Esophagus squamous epithelium (tissue), 5 donors: ENCODE measurements around the gene IFIH1. TPM values are rescaled to one million over a fixed set of nuclear protein-coding genes. Genes with fewer than 3 reads are reported as not detected.

ENCODE experiments used
- DNase-seq: peaks from one replicate; lab custom pipeline; 2025; lab: John Stamatoyannopoulos, UW
- H3K27ac ChIP-seq, 4 donors: fragments of 200-600 bp; sonication (generic); one replicate each; pipeline ENCODE4 v1.5.1; 2016 to 2019; ENCODE audit warnings: mild to moderate bottlenecking in 1 of 4
- H3K27me3 ChIP-seq, 4 donors: fragments of 200-600 bp; sonication (generic); 1 replicate in 3 of 4; 2 replicates in 1 of 4; pipeline versions ENCODE4 v1.5.1 to v1.6.0; 2017 to 2021; ENCODE audit warnings: antibody characterized with exemption in 1 of 4
- H3K36me3 ChIP-seq, 3 donors: fragments of 200-600 bp; sonication (generic); one replicate each; pipeline ENCODE4 v1.5.1; 2016 to 2019
- H3K4me1 ChIP-seq, 3 donors: fragments of 200-600 bp; sonication (generic); one replicate each; pipeline ENCODE4 v1.5.1; 2017 to 2019
- H3K4me3 ChIP-seq, 4 donors: fragments of 200-600 bp; sonication (generic); 1 replicate in 3 of 4; 2 replicates in 1 of 4; pipeline ENCODE4 v1.5.1; 2016 to 2019; ENCODE audit warnings: mild to moderate bottlenecking in 2 of 4, moderate library complexity in 1 of 4
- H3K9me3 ChIP-seq, 3 donors: fragments of 200-600 bp; sonication (generic); one replicate each; pipeline ENCODE4 v1.5.1; 2016 to 2019
- CTCF ChIP-seq, 6 experiments: fragments of 450-650 bp in 4 of 6; fragments of 200-600 bp in 2 of 6; sonication (generic) in 2 of 6; IDR thresholded peaks; one replicate each; pipeline ENCODE4 v1.5.1; 2016 to 2019; ENCODE audit warnings: antibody characterized with exemption in 6 of 6, mild to moderate bottlenecking in 4 of 6, moderate library complexity in 4 of 6
- POLR2A ChIP-seq, 4 donors: fragments of 450-650 bp; IDR thresholded peaks; one replicate each; pipeline ENCODE4 v1.6.1; 2017; ENCODE audit warnings: antibody characterized with exemption in 4 of 4, mild to moderate bottlenecking in 4 of 4, moderate library complexity in 3 of 4
- WGBS, 2 donors: methylation state at CpG; one replicate each; pipeline ENCODE4 v1.1.5; 2018; 5-methylcytosine and 5-hydroxymethylcytosine counted together
- intact Hi-C: fragments of 100-400 bp; cut with DNase I; formaldehyde crosslinking; loops from one replicate; pipeline ENCODE4 v1.15.0; 2022
- total RNA-seq, 4 donors: library from RNA; depleted of rRNA; stranded (reverse); fragments of >200 nt; gene quantifications; one replicate each; pipeline ENCODE4 v1.1.0, GENCODE V29; 2016
- donor health status: DM: yes; HTN: yes; CAD: no.

Gene IFIH1
- total RNA-seq, 4 donors from 2014 or later: 8.2 to 17.4 (median 10.8) TPM

GRCh38 chr2:162256591-162256991 is 61.9 kb downstream of the IFIH1 start:
- Histone ChIP-seq H3K4me1 (peaks cover 0 to 10% (median 4%) of the 10 kb centered on the region in 3 donors), H3K4me3 (no peak overlapping the region), H3K27ac (no peak overlapping the region), H3K9me3 (no peaks in the 10 kb centered on the region), H3K36me3 (no peaks in the 10 kb centered on the region), H3K27me3 (no peaks in the 10 kb centered on the region)
- no peak for TF ChIP-seq POLR2A (IDR thresholded peaks at IDR 0.05)
- TF ChIP-seq CTCF (IDR thresholded peaks at IDR 0.05): no peak
- intact Hi-C loops: no loop called here
- 66 to 68% methylated on average over 2 of the region's 2 CpGs for WGBS, 2 donors
- DNase-seq: no peak

- no peak for DNase-seq
- no peaks in the 10 kb centered on the region for H3K4me1 ChIP-seq
- no peaks in the 10 kb centered on the region for H3K36me3 ChIP-seq
- intact Hi-C loops: no loop called here
- no peak overlapping the region for H3K27ac ChIP-seq
- H3K4me3 ChIP-seq: no peak overlapping the region
- TF ChIP-seq POLR2A (IDR thresholded peaks at IDR 0.05): no peak
- no peak for TF ChIP-seq CTCF (IDR thresholded peaks at IDR 0.05)
- 59 to 82% methylated on average over 2 of the region's 2 CpGs for WGBS, 2 donors
- H3K27me3 ChIP-seq: no peaks in the 10 kb centered on the region
- H3K9me3 ChIP-seq: no peaks in the 10 kb centered on the region
These were observed 64.1 kb downstream of the IFIH1 start for GRCh38 chr2:162254236-162254871.

- Histone ChIP-seq H3K36me3 (no peaks in the 10 kb centered on the region), H3K9me3 (no peaks in the 10 kb centered on the region), H3K27ac (no peak overlapping the region), H3K27me3 (no peaks in the 10 kb centered on the region), H3K4me1 (no peaks in the 10 kb centered on the region), H3K4me3 (no peak overlapping the region)
- intact Hi-C loops: no loop called here
- whole genome bisulfite sequencing, 2 donors: 88 to 100% methylated on average over 3 of the region's 3 CpGs
- DNase-seq: no peak
- TF ChIP-seq POLR2A (IDR thresholded peaks at IDR 0.05) (no peak), CTCF (IDR thresholded peaks at IDR 0.05) (no peak)
These were observed 65.0 kb downstream of the IFIH1 start for GRCh38 chr2:162253435-162253834.

- no peaks in the 10 kb centered on the region for H3K27me3 ChIP-seq
- TF ChIP-seq CTCF (IDR thresholded peaks at IDR 0.05) (no peak), POLR2A (IDR thresholded peaks at IDR 0.05) (no peak)
- intact Hi-C loops: no loop called here
- H3K9me3 ChIP-seq: no peaks in the 10 kb centered on the region
- H3K36me3 ChIP-seq: no peaks in the 10 kb centered on the region
- 77 to 84% methylated on average over 2 of the region's 2 CpGs for WGBS, 2 donors
- no peak overlapping the region for H3K27ac ChIP-seq
- DNase-seq: no peak
- no peak overlapping the region for H3K4me3 ChIP-seq
- no peaks in the 10 kb centered on the region for H3K4me1 ChIP-seq
These were observed 66.3 kb downstream of the IFIH1 start for GRCh38 chr2:162252153-162252552.

- no peak for DNase-seq
- Histone ChIP-seq H3K4me1 (peaks cover 3 to 20% (median 10%) of the 10 kb centered on the region in 3 donors), H3K27ac (no peak overlapping the region), H3K4me3 (no peak overlapping the region), H3K9me3 (no peaks in the 10 kb centered on the region), H3K36me3 (no peaks in the 10 kb centered on the region), H3K27me3 (no peaks in the 10 kb centered on the region)
- intact Hi-C loops: no loop called here
- TF ChIP-seq CTCF (IDR thresholded peaks at IDR 0.05) (no peak), POLR2A (IDR thresholded peaks at IDR 0.05) (no peak)
These were observed 72.7 kb downstream of the IFIH1 start for GRCh38 chr2:162245781-162246180.
